Measurements from ENCODE around the gene IQGAP1. TPM values are rescaled to one million over a fixed set of nuclear protein-coding genes. Genes with fewer than 3 reads are reported as not detected.
A peak's percentile ranks its signal among the peaks of the same experiment; 100 is the strongest.

The IQGAP1 gene
- total RNA-seq, 1 donor from 2014 or later = 10.9 TPM

DNA sequence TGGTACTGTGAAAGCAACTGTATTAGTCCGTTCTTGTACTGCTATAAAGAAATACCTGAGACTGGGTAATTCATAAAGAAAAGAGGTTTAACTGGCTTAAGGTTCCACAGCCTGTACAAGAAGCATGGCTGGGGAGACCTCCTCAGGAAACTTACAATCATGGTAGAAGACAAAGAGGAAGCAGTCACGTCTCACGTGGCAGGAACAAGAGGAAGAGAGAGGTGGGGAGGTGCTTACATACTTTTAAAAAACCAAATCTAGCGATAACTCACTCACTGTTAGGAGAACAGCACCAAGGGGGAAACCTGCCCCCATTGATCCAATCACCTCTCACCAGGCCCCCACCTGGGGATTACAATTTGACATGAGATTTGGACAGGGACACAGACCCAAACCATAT lies 48.9 kb downstream of the IQGAP1 start:
- ATAC-seq (no peak), DNase-seq (ENCODE audit: low spot score) (no peak)

DNA sequence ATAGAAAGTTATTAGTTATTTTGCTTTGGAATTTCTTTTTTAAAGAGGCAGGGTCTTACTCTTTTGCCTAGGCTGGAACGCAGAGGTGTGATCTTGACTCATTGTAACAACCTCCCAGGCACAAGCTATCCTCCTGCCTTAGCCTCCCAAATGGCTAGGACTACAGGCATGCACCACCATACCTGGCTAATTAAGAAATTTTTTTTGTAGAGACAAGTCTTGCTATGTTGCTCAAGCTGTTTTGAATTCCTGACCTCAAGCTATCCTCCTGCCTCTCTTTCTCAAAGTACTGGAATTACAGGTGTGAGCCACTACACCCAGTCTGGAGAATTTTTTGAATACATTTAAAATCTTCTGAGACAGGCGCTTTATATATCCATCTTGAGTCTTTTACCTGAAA lies 49.5 kb downstream of the IQGAP1 start:
- no peak for DNase-seq (ENCODE audit: low spot score)
- ATAC-seq = no peak

DNA sequence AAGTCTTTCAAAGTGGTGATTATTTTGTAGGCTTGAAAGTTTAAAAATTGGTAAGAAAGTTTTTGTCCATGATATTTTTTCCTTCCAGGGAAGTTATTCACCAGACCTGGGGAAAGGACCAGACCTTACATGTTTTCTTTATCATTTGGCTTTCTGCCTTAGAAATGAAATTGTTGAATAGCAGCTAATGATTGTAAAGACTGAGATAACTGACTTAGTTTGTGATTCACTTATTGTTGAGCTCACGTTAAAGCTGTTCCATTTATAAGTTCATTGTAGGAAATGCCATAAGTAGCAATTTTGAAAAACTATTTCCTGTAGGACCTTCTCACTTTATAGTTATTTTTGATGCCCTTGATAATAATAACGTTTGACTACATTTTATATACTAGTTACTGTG lies 51.9 kb downstream of the IQGAP1 start:
- no peak for ATAC-seq
- no peak for DNase-seq (ENCODE audit: low spot score)

DNA sequence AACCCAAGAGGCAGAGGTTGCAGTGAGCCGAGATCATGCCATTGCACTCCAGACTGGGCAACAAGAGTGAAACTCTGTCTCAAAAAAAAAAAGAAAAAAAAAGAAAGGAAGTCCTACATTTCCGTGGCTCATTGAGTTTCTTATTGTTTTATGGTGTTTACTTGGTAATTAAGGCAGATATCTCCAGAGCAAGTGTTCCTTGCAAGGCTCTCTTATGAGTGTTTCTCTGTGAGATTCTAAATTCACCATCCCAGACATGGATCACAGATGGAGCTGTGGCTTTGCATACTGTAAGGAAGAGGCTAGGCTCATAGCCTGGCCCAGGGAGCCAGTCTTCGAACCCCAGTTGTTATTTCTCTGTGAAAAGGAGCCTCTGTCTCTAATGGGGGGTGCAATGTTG lies 53.0 kb downstream of the IQGAP1 start:
- DNase-seq (ENCODE audit: low spot score) = no peak
- ATAC-seq = no peak

DNA sequence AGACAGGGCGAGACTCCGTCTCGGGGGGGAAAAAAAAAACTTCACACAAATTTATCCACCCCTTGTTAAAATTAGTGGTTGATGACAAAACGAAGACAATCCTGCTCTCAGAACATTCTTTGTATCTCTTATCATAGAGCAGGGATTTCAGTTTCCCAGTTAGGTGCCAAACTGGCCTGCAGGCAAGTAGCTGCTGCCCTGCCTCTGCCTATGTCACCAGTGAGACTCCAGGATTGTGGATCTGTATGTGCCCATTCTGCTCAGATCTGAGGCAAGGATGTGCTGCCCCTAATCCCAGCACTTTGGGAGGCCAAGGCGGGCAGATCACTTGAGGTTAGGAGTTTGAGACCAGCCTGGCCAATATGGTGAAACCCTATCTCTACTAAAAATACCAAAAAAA lies 54.4 kb downstream of the IQGAP1 start:
- no peak for ATAC-seq
- DNase-seq (ENCODE audit: low spot score) = no peak

DNA sequence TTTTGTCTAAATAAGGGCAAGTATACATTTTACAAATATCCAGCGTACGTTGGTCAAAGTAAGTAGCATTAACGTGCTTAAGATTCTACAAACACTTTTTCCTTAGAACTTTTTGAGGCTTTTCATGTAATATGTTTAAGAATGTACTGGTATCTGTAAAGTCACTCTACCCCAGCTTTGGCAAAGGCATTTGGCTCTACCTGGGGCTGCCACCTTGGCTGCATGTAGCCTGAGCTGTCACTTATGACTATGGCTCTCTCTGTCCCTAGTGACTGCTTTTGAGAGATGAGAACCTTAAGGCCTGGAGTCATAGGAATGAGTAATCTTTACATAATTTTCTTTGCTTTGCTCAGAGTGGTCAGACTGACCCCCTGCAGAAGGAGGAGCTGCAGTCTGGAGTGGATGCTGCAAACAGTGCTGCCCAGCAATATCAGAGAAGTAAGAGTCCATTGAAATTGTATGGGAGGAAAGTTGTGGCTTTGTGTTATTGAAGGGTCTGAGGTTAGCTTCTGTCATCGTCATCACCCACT lies 61.2 kb downstream of the IQGAP1 start:
- ATAC-seq (no peak), DNase-seq (ENCODE audit: low spot score) (no peak)

DNA sequence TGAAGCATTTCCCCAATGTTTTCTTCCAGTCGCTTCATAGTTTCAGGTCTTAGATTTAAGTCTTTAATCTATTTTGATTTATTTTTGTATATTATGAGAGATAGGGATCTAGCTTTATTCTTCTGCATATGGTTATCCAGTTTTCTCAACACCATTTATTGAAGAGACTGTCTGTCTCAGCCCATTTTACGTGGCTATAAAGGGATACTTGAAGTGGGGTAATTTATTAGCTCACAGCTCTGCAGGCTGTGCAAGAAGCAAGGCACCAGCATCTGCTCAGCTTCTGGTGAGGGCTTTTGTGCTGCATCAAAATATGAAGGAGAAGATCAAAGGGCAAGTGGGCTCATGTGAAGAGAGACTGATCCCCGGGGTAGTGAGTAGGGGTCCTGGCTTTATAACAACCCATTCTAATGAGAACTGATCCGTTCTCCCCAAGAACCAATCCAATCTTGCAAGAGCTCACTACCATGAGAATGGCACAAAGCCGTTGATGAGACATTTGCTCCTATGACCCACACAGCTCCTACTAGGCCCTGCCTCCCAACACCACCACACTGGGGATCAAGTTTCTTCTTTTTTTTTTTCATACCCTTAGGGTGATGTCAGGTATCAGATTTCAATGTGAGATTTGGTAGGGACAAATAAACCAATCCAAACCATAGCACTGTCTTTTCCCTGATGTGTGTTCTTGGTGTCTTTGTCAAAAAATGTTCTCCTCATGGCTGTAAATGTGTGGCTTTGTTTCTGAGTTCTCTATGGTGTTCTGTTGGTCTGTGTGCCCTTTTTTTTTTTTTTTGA lies 63.2 kb downstream of the IQGAP1 start:
- ATAC-seq (no peak), DNase-seq (ENCODE audit: low spot score) (no peak)

DNA sequence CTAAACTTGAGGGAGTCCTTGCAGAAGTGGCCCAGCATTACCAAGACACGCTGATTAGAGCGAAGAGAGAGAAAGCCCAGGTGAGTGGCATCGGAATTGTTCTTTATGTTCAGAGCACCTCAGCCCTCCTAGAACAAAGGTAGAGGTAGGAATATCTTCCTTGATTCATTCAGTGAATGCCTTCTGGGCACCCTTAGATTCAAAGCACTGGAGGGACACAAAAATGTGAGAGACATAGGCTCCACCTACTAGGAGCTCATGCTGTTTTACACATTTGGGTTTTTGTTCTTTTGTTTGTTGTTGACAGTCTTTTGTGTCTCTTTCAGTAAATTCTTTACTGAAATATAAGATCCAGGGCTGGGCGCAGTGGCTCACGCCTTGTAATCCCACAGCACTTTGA lies 68.2 kb downstream of the IQGAP1 start:
- DNase-seq (ENCODE audit: low spot score) (no peak), ATAC-seq (no peak)

DNA sequence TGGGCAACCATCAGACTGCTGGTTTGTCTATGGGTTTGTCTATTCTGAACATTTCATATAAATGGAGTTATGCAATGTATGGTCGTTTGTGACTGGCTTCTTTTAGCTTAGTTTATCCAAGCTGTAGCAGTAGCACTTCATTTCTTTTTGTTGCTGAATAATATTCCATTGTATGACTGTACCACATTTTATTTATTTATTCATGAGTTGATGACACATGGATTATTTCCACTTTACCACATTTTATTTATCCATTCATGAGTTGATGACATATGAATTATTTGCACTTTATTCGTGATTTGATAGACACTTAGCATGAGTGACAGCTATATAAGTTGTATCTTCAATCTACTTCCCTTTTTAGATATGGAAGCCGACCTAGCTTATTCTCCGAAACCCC lies 70.0 kb downstream of the IQGAP1 start:
- ATAC-seq (no peak), DNase-seq (ENCODE audit: low spot score) (no peak)

DNA sequence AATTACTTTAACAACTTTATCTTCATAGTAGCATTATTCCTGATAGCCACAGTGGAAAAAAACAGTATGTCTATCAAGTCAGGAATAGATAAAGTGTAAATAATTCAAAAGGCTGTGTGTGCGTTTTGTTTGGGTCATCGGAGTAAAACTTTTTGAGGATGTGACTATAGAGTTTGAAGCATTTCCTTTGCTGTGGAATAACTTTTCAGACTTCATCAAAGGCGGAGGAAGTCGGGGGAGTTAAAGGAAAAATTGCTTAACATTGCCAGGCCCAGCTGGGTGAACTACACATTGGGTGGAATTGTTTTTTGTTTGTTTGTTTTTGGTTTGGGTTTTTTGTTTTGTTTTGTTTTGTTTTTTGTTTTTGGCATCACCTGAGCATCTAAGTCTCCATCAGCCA lies 71.3 kb downstream of the IQGAP1 start:
- DNase-seq (ENCODE audit: low spot score) (no peak), ATAC-seq (no peak)

DNA sequence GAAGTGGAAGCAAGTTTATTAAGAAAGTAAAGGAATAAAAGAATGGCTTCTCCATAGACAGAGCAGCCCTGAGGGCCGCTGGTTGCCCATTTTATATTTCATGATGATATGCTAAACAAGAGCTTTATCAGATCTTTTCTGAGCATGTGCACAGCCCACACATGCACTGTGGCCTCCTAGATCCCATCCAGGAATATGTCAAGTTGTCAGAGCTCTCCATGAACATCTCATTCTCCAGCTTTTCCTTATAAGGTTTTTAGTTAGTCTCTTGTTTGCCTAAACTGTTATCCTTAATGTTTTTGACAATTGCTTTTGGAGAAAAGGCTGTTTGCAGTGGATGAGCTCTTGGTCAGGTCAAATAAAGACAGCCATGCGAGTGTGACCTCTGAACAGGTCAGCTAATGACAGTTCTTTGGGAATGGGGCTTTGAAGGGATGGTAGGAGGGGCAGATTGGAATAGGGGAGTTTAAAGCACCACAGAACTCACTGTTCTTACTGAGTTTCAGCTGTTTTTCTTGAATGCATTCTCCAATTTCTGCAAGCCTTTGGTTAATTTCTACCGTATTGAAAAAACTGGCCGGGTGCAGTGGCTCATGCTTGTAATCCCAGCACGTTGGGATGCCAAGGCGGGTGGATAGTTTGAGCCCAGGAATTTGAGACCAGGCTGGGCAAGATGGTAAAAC lies 72.2 kb downstream of the IQGAP1 start:
- DNase-seq (ENCODE audit: low spot score) (no peak), ATAC-seq (no peak)

DNA sequence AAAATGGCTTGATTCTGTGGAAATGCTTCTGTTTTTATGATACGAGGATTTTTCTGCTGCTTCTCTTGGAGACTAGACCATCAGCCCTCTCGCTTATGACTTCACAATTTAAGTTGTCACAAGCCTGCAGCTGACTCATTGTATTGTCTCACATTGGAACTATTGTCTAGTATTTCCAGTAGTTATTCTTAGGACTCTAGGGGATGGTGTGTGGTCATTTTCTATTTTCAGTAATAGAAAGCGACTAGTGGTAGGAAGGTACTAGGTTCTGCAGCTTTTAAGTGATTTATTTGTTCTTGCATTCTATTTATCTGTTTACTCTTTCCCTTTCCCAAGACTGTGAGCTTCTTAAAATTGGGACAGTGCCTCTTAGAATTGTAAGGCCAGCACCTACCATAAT lies 75.3 kb downstream of the IQGAP1 start:
- DNase-seq (ENCODE audit: low spot score) (no peak), ATAC-seq (no peak)

DNA sequence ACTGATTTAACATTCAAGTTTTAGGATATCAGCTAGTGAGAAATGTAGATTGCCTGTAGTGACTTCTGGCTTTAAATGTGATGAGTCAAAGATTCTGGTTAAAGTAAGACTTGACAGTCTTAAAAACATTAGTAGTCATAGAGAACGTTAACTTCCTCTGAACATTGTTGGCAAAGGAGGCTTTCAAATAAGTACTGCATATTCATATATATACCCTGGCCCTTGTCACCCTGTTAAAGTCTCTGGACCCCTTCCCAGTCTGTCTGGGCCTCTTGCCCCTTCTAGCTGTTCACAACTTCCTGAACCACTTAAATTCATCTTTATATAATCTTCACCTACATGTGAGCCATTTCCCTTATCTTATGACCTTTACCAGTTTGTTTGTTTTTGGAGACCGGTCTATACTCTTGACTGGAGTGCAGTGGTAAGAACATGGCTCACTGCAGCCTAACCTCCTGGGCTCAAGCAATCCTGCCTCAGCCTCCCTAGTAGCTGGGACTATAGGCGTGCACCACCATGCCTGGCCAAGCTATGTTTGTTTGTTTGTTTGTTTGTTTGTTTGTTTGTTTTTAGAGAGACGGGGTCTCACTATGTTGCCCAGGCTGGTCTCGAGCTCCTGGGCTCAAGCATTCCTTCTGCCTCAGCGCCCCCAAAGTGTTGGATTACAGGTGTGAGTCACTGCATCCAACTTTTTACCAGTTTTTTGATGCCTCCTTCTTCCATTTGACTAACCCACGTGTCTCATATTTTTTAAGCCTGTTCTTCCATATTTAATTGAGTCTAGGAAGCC lies 77.3 kb downstream of the IQGAP1 start:
- no peak for DNase-seq (ENCODE audit: low spot score)
- no peak for ATAC-seq

DNA sequence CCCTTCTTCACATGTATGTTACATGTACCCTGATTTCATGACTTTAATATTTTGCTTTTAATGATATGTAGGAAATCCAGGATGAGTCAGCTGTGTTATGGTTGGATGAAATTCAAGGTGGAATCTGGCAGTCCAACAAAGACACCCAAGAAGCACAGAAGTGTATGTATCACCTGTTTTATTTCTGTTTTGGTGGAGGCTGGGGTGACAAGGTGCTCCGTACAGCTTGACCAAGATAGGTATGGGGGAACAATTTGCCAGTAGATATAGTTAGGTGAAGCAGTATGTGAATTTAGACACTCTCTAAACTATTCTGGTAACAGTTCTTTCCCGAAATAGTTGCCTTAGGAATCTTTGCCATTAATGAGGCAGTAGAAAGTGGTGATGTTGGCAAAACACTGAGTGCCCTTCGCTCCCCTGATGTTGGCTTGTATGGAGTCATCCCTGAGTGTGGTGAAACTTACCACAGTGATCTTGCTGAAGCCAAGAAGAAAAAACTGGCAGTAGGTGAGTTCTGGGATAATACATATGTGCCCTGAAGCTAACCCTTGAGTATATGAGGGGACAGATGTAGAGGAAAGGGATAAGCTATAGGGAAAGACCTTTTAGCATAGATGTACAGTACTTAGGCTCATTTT lies 78.0 kb downstream of the IQGAP1 start:
- DNase-seq (ENCODE audit: low spot score) (no peak), ATAC-seq (peak; percentile 27)

DNA sequence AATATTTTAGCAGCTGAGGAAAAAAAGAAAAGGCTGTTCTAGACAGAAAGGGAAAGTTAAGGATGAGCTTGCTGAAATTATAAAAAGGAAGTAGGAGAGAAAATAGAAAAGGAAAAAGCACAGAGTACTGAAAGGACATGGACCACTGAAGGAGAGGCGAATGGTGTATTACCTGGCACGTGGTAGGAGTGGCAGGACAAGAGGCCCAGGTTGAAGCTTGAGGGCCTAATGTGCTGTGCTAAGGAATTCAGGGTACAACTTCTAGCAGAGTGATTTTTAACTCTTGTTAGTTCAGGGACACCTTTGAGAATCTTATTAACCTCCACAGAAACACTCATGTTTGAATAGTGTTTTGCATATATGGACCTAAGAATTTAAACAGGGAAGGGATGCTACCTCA lies 81.7 kb downstream of the IQGAP1 start:
- ATAC-seq (no peak), DNase-seq (ENCODE audit: low spot score) (no peak)

DNA sequence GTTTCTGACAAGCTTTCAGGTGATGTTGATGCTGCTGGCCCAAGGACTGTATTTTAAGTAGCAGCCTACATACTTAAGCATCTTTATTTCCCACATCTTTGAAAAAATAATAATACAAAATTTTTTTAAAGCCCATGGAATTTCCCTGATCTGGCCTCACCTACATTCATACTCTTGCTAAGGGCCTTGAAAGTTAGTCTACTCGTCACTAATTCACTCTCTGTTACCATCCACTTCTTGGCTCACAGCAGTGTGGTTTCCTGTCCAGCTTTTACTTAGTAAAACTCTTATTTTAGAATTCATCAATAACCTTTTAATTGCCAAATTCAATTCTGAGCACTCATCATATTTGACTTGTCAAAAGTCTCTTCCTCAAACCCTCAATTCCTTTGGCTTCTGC lies 82.4 kb downstream of the IQGAP1 start:
- DNase-seq (ENCODE audit: low spot score) (no peak), ATAC-seq (no peak)

DNA sequence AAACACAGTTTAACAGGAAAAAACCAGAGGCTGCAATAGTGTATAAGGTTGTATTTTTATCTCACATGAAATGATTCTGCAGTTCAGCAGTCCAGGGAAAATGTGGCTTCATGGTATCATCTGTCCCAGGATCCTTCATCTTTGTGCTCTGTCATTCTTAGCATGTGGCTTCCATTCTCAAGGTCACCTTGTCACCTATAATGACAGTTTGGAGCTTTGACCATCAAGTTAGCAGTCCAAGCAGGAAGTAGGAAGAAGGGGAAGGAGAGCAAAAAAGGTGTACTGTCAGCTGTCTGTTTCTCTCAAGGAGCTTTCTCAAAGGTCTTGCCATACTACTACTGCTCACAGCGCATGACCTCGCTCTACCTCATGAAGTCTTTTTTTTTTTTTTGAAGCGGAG lies 83.1 kb downstream of the IQGAP1 start:
- ATAC-seq = no peak
- DNase-seq (ENCODE audit: low spot score) = no peak

DNA sequence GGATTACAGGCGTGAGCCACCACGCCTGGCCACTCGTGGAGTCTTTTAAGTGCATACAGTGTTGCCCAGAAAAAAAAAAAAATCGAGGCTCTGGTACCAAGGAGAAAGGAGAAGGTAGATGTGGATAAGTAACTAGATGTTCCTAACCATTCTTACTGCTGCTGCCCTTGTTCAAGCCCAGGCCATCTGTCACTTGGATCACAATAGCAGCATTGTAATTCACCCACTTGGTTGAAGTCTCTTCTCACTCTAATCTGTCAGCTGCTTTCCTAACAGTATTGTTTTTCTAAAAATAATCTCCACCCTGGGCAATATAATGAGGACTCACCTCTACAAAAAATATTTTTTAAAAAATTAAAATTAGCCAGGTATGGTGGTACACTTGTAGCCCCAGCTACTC lies 83.7 kb downstream of the IQGAP1 start:
- ATAC-seq = no peak
- no peak for DNase-seq (ENCODE audit: low spot score)

DNA sequence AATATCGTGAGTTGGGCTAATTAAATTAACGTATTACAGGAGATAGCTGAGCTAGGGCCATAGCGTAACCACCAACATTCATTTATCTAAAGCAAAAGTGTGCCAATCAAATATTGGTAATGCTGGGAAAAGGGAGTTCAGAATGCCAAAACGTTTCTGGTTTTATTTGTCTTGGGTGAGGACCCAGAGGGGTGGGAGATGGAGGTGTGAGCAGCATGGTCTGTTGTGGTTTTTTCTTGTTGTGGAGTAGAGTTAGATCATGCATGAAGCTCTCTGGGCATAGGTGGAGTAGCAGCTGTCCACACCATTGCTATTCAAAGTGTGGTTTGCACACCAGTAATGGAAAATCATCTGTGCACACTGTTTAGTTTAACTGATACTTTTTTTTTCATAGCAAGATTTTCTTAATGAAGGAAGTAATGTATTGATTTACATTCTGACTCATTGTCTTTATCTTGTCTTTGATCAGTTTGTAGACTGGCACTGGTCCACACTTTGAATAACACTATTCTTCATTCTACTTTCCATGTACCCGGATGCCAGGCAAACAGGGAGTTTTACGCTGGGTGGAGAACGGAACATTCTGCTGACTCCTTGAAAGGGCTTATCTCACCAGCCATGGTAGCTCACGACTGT lies 90.9 kb downstream of the IQGAP1 start:
- no peak for DNase-seq (ENCODE audit: low spot score)
- ATAC-seq = no peak

DNA sequence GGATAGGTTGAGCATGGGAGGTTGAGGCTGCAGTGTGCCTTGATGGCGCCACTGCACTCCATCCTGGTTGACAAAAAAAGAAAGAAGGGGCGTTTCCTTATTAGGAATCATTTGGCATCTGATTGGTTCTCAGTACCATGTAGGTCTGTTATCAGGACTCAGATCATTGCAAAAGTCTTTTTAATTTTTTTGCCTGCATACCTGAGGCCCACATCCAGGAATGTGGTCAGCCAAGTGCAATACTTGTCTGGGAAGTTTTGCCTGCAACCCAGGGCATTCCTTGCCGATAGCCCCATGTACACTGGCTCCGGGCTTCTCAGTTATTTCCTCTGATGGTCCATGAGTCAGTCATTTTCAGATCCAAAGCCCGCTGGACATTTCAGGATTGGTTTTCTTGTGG lies 91.6 kb downstream of the IQGAP1 start:
- no peak for ATAC-seq
- no peak for DNase-seq (ENCODE audit: low spot score)

DNA sequence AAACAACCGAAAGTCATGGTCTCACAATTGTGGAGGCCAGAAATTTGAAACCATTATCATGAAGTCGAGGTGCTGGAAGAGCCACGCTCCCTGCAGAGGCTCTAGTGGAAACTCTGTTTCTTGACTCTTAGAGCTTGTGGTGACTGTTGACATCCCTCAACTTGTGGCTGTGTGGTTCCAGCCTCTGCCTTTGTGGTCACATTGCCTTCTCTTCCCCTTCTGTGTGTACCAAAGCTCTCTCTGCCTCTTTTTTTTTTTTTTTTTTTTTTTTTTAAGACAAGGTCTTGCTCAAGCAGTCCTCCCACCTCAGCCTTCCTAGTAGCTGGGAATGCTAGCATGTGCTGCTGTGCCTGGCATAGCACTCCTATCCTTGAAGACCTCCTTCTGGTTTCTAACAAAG lies 93.0 kb downstream of the IQGAP1 start:
- DNase-seq (ENCODE audit: low spot score) (no peak), ATAC-seq (no peak)

All from left lobe of liver (tissue), 2 donors.